OCI-LY7 (cell line): Measurements from ENCODE around the gene PSMD3. TPM values are rescaled to one million over a fixed set of nuclear protein-coding genes. Genes with fewer than 3 reads are reported as not detected.

ENCODE experiments used
- BruUV-seq: library from RNA; stranded (reverse); fragments of 400-500 nt; replicated peaks from 2 replicates; lab custom pipeline; 2021; lab: Mats Ljungman, UMichigan
- CTCF ChIA-PET: fragments of 300-600 bp; sonication (Branson Sonifier 250); formaldehyde crosslinking; loops from one replicate; lab custom pipeline; 2022; ENCODE audit warnings: antibody characterized with exemption; ENCODE audit not compliant: unreplicated experiment; lab: Charles Lee
- POLR2A ChIA-PET: fragments of 300-600 bp; sonication (Branson Sonifier 250); formaldehyde crosslinking; loops from one replicate; lab custom pipeline; 2022; ENCODE audit warnings: antibody characterized with exemption; lab: Charles Lee
- DNase-seq: peaks from one replicate; pipeline ENCODE4 v3.0.0-alpha.2; 2015; ENCODE audit warnings: low spot score
- H2AFZ ChIP-seq: fragments of 200-600 bp; sonication (generic), shearing (Covaris generic); 2 replicates; pipeline ENCODE4 v1.6.1; 2014; ENCODE audit warnings: mild to moderate bottlenecking, antibody characterized with exemption, low read length, moderate library complexity
- H3K27ac ChIP-seq: fragments of 200-600 bp; sonication (generic); 2 replicates; pipeline ENCODE4 v1.5.1; 2014; ENCODE audit warnings: mixed run types, low read depth, mild to moderate bottlenecking, moderate library complexity, low read length, inconsistent platforms; ENCODE audit not compliant: poor library complexity, severe bottlenecking
- H3K36me3 ChIP-seq: fragments of 200-600 bp; sonication (generic); 2 replicates; pipeline ENCODE4 v1.6.1; 2014; ENCODE audit warnings: mild to moderate bottlenecking, antibody characterized with exemption, low read length, moderate library complexity, mixed read lengths; ENCODE audit not compliant: insufficient read depth
- H3K4me1 ChIP-seq: fragments of 200-600 bp; sonication (generic); 2 replicates; pipeline ENCODE4 v1.5.1; 2014; ENCODE audit warnings: mild to moderate bottlenecking, low read length; ENCODE audit not compliant: insufficient read depth, poor library complexity, severe bottlenecking
- H3K4me2 ChIP-seq: fragments of 200-600 bp; sonication (generic); 2 replicates; pipeline ENCODE4 v1.6.1; 2014; ENCODE audit warnings: mild to moderate bottlenecking, low read length
- H3K4me3 ChIP-seq: fragments of 200-600 bp; sonication (generic); 2 replicates; pipeline ENCODE4 v1.5.1; 2014; ENCODE audit warnings: mild to moderate bottlenecking, low read depth, low read length; ENCODE audit not compliant: poor library complexity, severe bottlenecking
- H3K79me2 ChIP-seq: fragments of 200-600 bp; sonication (generic); 2 replicates; pipeline ENCODE4 v1.6.1; 2016; ENCODE audit warnings: low read depth, mild to moderate bottlenecking, low read length, moderate library complexity, mixed read lengths; ENCODE audit not compliant: insufficient read depth
- H3K9me2 ChIP-seq: fragments of 200-600 bp; sonication (generic); 2 replicates; pipeline ENCODE4 v1.6.1; 2016; ENCODE audit warnings: mild to moderate bottlenecking, low read length, mixed read lengths; ENCODE audit not compliant: insufficient read depth
- H3K9me3 ChIP-seq: fragments of 200-600 bp; sonication (generic); 2 replicates; pipeline ENCODE4 v1.6.1; 2014; ENCODE audit warnings: mild to moderate bottlenecking, mixed run types, low read length, mixed read lengths
- H4K20me1 ChIP-seq: fragments of 200-600 bp; sonication (generic); 2 replicates; pipeline ENCODE4 v1.6.1; 2014; ENCODE audit warnings: mild to moderate bottlenecking, antibody characterized with exemption, low read length, moderate library complexity, mixed read lengths; ENCODE audit not compliant: insufficient read depth
- CTCF ChIP-seq: fragments of 200-600 bp; sonication (generic); conservative IDR thresholded peaks from 2 replicates; pipeline ENCODE4 v1.5.1; 2014; ENCODE audit warnings: mild to moderate bottlenecking, antibody characterized with exemption, low read length, moderate library complexity, mixed read lengths
- EZH2phosphoT487 ChIP-seq: fragments of 200-600 bp; sonication (generic); IDR thresholded peaks from 2 replicates; pipeline ENCODE4 v1.6.1; 2018; ENCODE audit warnings: low read depth, borderline replicate concordance, mild to moderate bottlenecking, mixed run types, antibody characterized with exemption, low read length, moderate library complexity, mixed read lengths
- intact Hi-C: fragments of 100-400 bp; cut with micrococcal nuclease; formaldehyde crosslinking; loops from one replicate; pipeline ENCODE4 v1.10.0; 2022; ENCODE audit not compliant: unreplicated experiment
- total RNA-seq, 2 experiments: library from RNA; depleted of rRNA in 1 of 2; stranded (reverse); fragments of >200 nt in 1 of 2; shearing (Covaris generic) in 1 of 2; gene quantifications; 2 replicates each; pipeline ENCODE4 v1.2.3, GENCODE V29; 2014 to 2022

The PSMD3 gene
- total RNA-seq, 2 experiments from 2014 or later: 149 to 150 TPM

- H3K4me1 ChIP-seq: peaks cover 32% of the 10 kb centered on the region
- intact Hi-C loops: no loop called here
- H3K79me2 ChIP-seq: no peaks in the 10 kb centered on the region
- no peaks in the 10 kb centered on the region for H4K20me1 ChIP-seq
- ChIA-PET POLR2A (no interaction called here), CTCF (no interaction called here)
- H3K4me3 ChIP-seq: no peak within 1 kb of the TSS
- BruUV-seq: no TSS peak
- H3K36me3 ChIP-seq: no peaks in the 10 kb centered on the region
- H3K27ac ChIP-seq: no peak within 1 kb of the TSS
- peak within 1 kb of the TSS; percentile 23; the same call in 1 of the 2 replicates for H2AFZ ChIP-seq
- peak; percentile 15 for DNase-seq
- H3K9me2 ChIP-seq: no peaks in the 10 kb centered on the region
- no peak for TF ChIP-seq EZH2phosphoT487
- TF ChIP-seq CTCF: no peak
- H3K9me3 ChIP-seq: no peaks in the 10 kb centered on the region
- no peak within 1 kb of the TSS; the same call in 1 of the 2 replicates for H3K4me2 ChIP-seq
These were observed 17.9 kb upstream of the PSMD3 start, which contains the start of gene GSDMA for GRCh38 chr17:39962642-39963220. TSS of gene GSDMA (plus strand) at chr17:39963004. CDS start at chr17:39965688, 2,684 bp downstream.

- ChIA-PET POLR2A (interaction anchor here (0.7 kb wide), 1 partner anchor 18 kb away, joined by 3 read pairs; no protein-coding TSS in a partner anchor), CTCF (no interaction called here)
- no peak for DNase-seq
- Histone ChIP-seq H3K79me2 (no peaks in the 10 kb centered on the region), H3K9me2 (no peaks in the 10 kb centered on the region), H3K36me3 (no peaks in the 10 kb centered on the region), H3K4me3 (no peak overlapping the region), H4K20me1 (no peaks in the 10 kb centered on the region), H3K9me3 (no peaks in the 10 kb centered on the region), H3K4me2 (no peak overlapping the region), H3K27ac (no peak overlapping the region), H2AFZ (no peak overlapping the region), H3K4me1 (peaks cover 29% of the 10 kb centered on the region)
- intact Hi-C loops: no loop called here
- TF ChIP-seq EZH2phosphoT487 (no peak), CTCF (no peak)
- no TSS peak for BruUV-seq
These were observed 16.8 kb upstream of the PSMD3 start for GRCh38 chr17:39963829-39964228.

- Histone ChIP-seq H4K20me1 (no peaks in the 10 kb centered on the region), H3K4me3 (no peak overlapping the region), H2AFZ (no peak overlapping the region), H3K9me3 (no peaks in the 10 kb centered on the region), H3K9me2 (no peaks in the 10 kb centered on the region), H3K4me2 (no peak overlapping the region), H3K27ac (no peak overlapping the region), H3K79me2 (no peaks in the 10 kb centered on the region), H3K4me1 (peaks cover 18% of the 10 kb centered on the region), H3K36me3 (no peaks in the 10 kb centered on the region)
- DNase-seq: no peak
- TF ChIP-seq EZH2phosphoT487: no peak
- no peak for TF ChIP-seq CTCF
- ChIA-PET CTCF (no interaction called here), POLR2A (no interaction called here)
- intact Hi-C loops: no loop called here
- BruUV-seq: no TSS peak
These were observed 15.4 kb upstream of the PSMD3 start for GRCh38 chr17:39965017-39965699.
